CD4-positive, alpha-beta T cell treated with Interleukin-4 for 1 hour (primary cell): ENCODE results near the gene TNNI2.

ENCODE experiments used
- DNase-seq, 2 donors: peaks; one replicate each; pipeline ENCODE4 v3.0.0-alpha.2; 2020 to 2022

Gene TNNI2

DNA sequence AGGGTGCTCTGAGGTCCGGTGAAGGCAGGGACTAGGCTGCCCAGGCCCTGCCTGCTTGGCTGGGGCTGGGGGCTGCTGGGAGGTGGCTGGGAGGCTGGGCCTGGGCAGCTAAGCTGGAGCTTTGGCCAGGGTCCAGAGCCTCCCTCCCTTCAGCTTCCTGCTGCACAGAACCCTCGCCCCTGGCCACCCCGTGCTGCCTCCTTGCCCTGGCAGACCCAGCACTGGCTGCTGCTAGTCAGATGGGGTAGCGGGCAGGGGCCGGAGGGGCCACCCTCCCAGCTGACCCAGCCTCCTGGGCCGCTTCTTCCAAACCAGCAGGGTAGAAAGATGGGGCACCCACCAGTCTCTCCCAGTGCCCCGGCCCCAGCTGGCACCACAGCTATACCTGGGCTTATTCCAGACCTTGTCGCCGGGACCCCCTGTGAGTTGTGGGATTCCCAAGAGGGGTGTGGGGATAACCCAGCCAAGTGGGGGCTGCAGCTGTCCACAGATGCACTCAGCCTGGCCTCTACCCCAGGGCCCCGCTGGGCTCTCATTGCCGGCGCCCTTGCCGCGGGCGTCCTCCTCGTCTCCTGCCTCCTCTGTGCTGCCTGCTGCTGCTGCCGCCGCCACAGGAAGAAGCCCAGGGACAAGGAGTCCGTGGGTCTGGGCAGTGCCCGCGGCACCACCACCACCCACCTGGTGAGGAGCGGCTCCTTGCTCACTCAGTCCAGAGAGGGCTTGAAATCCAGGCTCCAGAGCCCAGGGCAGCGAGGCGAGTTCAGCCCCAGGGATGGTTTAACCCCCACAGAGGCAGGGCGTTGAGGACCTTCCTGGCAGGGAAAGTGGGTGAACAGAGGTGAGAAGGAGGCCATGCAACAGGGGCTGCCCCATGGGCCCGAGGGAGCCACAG lies 3.8 kb upstream of the TNNI2 start, which contains the start of gene SYT8:
Gene SYT8, plus strand, starts transcription at position 212 of the 892 bp plus-strand sequence. Its CDS starts 116 bp downstream, at position 328.
- DNase-seq, result no peak

DNA sequence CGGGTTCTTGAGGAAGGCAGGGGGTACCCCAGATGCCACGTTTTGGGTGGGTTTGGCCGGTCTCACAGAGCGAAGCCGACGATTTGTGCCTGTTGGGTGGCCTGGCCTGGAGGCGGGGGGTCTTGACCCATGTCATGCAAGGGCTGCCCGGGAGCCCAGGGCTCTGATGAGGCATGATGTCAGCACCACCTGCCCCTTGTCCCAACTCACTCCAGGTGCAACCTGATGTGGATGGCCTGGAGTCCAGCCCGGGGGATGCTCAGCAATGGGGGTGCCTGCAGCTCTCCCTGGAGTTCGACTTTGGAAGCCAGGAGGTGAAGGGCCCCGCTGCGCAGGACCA lies 3.1 kb upstream of the TNNI2 start:
- no peak for DNase-seq

DNA sequence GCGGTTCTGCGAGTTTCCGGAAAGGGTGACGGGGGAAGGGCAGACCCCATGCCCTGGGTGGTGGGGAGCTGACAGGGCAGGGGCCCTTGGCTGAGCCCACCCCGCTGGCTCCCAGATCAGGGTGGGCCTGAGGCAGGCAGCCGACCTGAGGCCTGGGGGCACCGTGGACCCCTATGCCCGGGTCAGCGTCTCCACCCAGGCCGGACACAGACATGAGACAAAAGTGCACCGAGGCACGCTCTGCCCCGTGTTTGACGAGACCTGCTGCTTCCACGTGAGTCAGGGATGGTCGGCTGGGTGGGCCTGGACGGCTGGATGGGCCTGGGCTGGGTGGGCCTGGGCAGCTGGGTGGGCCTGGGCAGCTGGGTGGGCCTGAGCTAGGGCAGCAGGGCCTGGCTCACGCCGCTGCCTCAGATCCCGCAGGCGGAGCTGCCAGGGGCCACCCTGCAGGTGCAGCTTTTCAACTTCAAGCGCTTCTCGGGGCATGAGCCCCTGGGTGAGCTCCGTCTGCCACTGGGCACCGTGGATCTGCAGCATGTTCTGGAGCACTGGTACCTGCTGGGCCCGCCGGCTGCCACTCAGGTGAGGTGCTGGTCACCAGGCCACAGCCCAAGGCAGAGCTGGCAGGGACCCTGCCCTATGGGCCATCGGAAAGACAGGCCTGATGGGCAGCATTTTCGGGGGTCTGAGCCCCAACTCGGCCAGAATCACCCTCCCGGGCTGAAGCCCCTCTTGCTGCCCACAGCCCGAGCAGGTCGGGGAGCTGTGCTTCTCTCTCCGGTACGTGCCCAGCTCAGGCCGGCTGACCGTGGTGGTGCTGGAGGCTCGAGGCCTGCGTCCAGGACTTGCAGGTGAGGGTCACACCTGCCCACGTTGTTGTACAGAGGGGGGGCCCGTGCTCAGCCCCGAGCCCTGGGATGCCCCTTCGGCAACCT lies 2.5 kb upstream of the TNNI2 start:
- DNase-seq, result no peak

DNA sequence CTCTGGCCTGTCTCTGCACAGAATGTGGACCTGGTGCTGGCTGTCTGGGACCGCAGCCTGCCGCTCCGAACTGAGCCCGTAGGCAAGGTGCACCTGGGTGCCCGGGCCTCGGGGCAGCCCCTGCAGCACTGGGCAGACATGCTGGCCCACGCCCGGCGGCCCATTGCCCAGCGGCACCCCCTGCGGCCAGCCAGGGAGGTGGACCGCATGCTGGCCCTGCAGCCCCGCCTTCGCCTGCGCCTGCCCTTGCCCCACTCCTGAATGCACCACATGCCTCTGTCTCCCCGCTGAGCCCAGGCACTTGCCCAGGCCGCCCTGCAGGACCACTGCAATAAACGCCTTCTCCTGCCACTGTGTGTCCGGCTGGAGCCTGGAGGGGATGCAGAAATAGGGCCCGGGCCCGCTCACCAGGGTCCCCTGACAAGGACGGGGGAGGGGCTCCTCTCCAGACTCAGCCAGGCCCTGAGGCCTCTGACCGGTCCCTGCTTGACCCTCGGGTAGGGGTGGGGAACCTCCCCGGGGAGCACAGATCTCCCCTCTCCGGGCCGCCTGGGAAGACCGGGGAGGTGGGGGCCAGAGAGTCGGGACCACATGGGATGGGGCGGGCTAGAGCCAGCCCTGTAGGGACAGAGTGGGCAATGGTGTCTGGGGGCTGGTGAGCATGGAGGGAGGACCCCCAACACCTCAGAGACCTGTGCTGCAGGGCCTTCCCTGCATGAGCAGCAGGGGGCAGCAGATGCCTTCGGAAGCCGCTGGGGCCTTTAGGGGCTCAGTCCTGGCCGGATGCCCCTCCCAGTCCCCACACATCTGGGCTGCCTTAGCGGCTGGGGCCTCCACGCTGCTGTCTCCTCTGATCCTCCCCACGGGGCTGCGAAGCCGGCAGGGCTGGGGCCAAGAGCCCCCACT lies 1.4 kb upstream of the TNNI2 start:
- DNase-seq, result peak; percentile 82 to 88

DNA sequence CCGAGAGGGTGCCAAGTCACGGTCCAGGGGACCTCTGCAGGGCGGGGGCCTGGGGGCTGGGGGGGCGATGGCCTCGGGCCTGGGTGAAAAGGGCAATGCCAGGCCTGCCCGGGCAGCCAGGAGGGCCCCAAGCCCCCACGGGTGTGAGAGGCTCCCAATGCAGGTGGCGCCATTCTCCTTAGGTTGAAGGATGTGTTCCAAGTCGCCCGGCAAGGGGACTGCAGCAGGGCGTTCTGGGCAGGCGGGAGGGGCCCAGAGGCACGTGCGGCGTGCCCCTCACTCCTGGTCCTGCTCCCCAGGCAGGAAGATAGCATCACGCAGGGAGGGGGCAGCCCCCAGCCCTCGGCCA lies 730 bp upstream of the TNNI2 start:
- no peak for DNase-seq

DNA sequence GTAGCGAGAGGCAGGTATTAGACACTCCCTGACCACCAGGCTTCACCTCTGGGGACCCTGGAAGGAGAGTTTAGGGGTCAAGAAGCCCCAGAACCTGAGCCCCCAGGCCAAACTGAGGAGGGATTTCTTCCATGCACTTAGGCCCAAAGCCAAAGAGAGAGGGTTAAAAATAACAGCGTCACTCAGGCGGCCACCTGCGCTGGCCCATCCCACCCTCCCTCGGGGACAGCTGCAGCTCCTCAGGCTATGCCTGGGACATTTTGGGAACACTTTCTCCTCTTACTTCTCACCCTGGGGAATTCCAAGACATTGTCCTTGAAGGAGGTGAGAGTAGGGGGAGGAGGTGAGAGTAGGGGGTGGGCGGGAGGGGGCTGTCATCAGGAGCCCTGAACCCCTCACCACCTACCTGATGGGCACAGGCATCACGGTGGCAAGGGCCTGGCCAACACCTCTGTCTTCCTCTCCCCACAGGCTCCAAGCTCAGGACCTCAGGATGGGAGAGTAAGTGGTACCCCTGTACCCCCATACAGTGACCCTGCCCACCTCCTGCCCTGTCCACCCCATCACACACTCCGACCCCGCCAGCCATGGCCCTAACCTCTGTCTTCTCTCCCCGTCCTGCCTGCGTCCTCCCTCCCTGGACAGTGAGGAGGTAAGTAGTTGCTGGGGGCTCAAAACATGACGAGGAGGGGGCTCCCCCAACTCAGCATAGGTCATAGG lies 583 bp downstream of the TNNI2 start:
- DNase-seq, result no peak

DNA sequence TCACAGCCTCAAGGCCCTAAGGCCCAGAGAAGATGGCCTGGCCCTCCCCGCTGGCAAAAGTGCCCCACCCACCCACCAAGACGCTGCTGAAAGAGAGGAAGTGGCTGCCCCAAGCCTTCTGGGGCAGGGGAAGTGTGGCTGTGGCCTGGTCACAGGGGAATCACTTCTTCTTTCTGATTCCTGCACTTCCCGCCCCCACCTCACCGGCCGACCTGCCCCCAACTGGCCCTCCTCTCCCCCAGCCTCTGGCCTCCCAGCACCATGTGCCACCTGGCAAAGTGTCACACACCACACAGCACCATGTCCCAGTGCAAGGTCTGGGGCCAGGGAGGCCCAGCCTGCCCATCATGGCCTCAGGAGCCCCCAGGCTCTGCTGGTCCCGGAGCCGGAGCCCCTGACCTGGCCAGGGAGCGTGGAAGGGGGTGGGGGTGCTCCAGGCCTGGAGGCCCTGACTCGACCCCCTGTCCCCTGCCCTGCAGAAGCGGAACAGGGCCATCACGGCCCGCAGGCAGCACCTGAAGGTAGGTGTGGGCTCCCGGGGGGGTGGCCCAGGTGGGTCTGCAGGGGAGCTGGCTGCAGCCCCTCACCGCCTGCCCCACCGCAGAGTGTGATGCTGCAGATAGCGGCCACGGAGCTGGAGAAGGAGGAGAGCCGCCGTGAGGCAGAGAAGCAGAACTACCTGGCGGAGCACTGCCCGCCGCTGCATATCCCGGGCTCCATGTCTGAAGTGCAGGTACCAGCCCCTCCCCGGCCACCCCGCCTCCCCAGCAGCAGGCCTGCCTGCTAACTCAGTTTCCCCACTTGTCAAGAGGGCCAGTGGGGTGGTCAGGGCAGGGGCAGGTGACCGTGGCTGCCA lies 1.4 kb downstream of the TNNI2 start:
- peak; percentile 38 to 80 for DNase-seq

DNA sequence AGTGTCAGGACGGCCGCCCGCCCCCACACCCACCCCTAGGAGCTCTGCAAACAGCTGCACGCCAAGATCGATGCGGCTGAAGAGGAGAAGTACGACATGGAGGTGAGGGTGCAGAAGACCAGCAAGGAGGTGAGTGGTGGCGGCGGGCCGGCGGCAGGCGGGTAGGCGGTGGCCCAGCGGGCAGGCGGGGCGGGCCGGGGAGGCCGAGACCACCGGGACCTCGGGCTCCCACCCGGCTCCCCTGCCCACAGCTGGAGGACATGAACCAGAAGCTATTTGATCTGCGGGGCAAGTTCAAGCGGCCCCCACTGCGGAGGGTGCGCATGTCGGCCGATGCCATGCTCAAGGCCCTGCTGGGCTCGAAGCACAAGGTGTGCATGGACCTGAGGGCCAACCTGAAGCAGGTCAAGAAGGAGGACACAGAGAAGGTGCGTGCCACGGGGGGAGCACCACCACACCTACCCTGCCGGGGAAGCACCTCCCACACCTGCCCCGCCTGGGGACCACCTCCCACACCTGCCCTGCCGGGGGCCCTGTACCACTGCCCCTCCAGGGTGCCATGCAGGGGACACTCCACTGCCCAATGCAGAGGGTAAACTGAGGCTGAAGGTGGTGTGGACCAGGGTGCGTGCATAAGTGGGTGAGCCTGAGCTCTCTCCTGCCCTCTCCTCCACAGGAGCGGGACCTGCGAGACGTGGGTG lies 2.1 kb downstream of the TNNI2 start:
- no peak for DNase-seq

DNA sequence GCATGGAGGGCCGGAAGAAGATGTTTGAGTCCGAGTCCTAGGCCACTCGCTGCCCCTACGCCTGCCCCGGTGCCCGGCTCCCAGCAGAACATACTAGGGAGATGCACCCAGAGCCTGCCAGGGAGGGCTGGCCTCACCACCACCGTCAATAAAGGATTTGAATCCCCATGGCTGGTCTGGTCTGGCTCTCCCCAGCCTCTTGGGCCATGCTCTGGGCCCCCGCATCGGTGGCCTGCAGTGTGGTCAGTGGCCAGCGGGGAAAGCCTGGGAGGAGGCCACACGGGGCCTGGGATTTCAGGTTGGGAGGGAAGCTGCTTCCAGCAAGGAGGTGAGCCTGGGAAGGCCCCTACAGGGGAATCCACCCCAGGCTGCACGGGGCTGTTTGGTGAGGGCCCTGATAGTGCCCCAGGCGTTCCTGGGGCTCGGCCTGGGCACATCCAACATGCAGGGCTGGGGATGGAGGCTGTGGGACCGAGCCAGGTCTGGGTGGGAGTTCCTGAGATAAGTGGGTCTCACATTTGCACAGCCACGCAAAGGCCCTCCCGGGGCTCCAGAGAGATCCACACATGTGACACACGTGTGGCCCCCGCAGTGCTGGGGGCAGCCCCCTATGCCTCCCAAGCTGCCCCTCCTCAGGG lies 2.8 kb downstream of the TNNI2 start:
- no peak for DNase-seq

DNA sequence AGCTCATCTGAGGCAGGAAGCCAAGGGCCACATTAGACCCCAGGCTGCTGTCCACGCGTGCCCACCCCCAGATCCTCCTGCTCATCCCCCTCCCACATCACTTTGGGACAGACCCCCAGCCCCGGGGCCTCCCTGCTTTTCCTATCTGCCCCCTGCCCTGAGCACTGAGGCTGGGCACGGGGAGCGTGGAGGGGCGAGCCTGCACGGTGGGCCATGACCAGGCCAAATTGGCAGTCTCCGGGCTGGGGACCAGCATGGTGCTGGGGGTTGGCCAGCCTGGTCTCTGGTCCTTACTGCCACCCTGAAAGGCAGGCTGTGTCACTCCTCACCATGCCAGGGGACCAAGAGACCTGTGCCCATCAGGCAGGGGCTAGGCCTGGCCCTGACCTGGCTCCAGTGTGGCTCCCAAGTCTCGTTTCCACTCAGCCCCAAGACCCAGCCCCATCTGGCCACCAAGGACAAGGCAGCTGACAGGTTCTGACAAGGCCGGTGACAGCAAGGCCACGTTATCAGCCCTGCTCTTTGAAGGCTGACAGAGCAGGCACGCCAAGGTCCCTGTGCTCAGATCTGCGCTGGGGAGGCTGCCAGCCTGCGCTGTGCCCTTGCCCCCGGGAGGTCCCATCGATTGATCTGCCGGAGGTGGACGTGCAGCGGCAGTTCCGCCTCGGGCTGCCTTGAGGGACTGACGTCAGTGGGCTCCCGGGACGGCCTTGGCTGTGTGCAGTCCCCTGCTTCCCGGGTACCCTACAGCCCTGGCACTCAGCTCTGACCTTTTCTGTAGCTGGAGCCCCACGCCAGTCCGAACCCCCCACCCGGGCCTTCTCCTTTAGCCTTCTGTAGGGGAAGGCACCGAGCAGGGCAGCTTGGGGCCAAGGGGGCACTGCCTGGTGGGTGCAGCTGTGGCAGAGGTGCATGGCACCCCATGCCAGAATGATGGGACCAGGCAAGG lies 3.6 kb downstream of the TNNI2 start:
- DNase-seq, result no peak

DNA sequence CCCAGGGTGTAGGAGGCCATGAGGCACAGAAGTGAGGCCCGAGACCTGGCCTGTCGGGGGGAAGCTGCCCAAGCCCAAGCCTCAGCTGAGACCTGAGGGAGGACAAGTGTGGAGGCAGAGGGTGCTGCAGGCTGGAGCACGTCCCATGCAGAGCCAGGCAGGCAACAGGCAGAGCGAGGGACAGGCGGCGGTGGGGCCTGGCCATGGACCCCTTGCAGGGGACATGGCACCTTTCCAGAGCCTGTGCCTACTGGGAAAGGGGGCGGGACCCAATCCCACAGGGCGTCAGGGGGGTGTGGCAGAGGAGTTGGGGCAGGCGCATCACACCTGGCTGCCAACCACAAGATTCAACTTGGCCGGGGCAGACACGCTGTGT lies 4.3 kb downstream of the TNNI2 start:
- DNase-seq, result no peak

DNA sequence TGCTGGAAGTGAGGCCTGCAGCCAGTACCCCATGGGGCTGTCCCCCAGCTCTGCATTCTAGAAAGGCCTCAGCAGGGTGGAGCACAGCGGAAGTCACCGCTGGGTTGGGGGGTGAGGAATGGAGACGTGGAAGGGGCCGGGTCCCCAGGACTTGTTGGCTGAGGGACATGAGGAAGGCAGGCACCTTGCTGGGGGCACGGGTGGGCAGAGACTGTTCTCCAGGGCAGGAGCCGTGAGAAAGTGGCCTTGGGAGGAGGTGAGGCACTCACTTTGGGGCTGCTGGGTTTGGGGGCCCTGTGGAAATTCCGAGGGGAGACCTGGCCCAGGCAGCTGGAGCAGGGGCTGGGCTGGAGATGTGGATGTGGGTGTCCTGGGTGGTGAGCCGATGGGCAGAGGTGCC lies 5.0 kb downstream of the TNNI2 start:
- DNase-seq, result no peak

DNA sequence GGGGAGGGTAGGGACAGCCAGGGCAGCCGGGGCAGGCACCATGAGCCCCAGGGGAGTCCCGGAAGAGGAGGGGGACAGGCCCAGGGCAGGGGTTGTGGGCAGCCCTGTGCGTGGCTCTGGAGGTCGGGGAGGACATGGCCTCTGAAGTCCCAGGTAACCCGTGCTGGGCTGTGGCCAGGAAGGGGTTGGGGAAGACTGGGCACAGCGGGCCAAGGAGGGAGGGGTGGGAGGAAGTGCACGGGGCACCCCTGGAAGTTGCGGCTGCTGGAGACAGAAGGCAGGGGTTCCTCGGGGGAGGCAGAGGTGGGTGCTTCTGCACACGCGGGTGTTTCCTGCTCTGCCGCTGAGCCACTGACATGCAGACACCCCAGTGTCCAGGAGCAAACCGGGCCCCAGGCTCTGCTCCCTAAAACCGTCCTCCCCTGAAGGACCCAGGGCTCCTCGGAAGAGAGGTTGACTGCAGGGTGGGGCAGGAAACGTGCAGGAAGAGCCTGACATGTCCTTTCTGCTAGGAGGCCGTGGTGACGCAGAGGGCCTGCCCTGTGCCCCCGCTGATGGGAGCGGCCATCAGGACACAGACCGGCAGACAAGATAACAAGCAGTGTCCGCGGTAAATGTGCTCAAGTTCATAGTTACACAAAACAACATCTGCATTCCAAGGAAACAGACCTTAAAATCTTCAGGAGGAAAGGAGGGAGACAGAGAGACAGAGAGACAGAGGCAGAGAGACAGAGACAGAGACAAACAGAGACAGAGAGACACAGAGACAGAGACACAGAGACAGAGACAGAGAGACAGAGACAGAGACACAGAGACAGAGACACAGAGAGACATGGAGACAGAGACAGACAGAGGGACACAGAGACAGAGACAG lies 5.7 kb downstream of the TNNI2 start:
- peak; percentile 63 to 81 for DNase-seq

DNA sequence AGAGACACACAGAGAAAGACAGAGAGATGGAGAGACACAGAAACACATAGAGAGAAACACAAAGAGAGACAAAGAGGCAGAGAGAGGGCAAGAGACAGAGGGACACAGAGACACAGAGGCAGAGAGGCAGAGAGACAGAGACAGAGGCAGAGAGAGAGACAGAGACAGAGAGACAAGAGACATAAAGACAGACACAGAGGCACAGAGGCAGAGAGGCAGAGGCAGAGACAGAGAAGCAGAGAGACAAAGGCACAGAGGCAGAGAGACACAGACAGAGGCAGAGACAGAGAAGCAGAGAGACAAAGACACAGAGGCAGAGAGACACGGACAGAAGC lies 6.3 kb downstream of the TNNI2 start:
- DNase-seq, result no peak

DNA sequence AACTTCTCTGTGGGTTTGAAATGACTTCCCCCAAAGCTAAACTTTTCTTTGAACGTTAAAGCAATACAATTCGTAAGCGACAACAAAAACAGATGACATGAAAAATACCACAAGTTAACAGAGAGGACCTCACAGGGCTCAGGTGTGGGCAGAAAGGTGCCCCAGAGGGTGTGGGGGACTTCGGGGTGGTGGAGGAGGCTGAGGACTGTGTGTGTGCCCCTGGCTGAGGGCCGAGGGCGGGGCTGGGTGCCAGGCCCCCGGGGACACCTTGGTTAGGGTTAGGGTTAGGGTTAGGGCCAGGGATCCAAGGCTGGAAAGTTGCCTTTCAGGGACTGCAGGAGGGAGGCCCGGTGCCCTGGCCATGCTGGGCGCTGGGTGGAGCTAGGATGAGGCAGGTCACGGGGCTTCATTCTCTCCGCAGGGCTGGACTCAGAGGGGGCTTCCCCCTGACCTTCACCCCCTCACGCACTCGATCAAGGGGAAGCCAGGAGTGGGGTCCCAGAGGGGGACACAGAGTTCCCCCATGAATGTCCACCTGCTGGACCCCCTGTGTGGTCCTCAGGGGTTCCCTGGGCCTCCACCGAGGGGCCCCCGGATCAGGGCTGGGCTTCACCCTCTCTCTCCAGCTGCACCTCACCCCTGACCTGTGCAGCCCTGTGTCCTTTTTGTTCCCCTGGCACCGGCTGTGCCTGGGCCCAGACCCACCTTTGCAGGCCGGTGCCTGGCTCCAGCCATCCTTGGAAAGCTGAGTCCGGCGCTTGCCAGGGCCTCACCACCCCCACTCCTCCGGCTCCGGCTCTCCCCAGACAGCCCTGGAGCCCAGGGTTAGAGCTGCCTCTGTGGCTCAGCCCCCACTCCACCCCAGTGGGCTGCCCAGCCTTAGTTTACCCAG lies 7.0 kb downstream of the TNNI2 start:
- DNase-seq, result peak; percentile 36 to 60

DNA sequence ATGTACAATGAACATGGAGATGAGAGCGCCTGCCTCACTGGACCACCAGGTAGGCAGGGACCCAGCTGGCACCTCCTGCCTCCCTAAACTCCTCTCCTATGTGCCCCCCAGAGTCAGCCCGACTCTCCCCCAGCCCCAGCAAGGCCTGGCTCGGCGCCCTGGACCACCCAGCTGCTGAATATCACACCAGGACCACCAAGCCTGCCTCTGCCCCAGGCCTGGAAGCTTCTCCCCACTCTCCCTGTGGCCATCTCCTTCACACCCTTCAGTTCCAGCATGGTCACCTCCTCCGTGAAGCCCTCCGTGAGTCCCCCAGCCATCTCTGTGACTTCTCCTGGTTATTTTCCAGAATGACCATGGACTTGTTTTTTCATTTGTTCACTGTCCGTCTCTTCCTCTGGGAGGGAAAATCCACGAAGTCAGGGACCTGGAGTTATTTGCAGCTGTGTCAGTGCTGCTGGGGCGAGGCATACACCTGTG lies 7.7 kb downstream of the TNNI2 start:
- DNase-seq, result no peak
